Skeletal muscle satellite cell (primary cell): ENCODE measurements around the gene KRTAP5-2. TPM values are rescaled to one million over a fixed set of nuclear protein-coding genes. Genes with fewer than 3 reads are reported as not detected.
"Not testable (repeated sequence)": the region's sequence is repeated elsewhere in the genome, so short reads cannot be mapped to it uniquely, and the experiment has no call there.

Experiments
- H3K27me3 ChIP-seq: 2 replicates; pipeline ENCODE4 v1.7.0; 2013; ENCODE audit warnings: low read length; ENCODE audit not compliant: control insufficient read depth, insufficient read depth
- H3K36me3 ChIP-seq: 2 replicates; pipeline ENCODE4 v1.7.0; 2013; ENCODE audit warnings: mild to moderate bottlenecking, control low read depth, low read length; ENCODE audit not compliant: insufficient read depth
- H3K4me1 ChIP-seq: 2 replicates; pipeline ENCODE4 v1.7.0; 2013; ENCODE audit warnings: low read length; ENCODE audit not compliant: control insufficient read depth, insufficient read depth
- H3K4me2 ChIP-seq: 2 replicates; pipeline ENCODE4 v1.7.0; 2013; ENCODE audit warnings: mild to moderate bottlenecking, low read length
- H3K4me3 ChIP-seq: 2 replicates; pipeline ENCODE4 v1.7.0; 2013; ENCODE audit warnings: low read length
- H3K9ac ChIP-seq: 2 replicates; pipeline ENCODE4 v1.7.0; 2013; ENCODE audit warnings: mild to moderate bottlenecking, low read depth, low read length, moderate library complexity
- H3K9me3 ChIP-seq: replicated peaks from 2 replicates; pipeline ENCODE4 v1.7.0; 2013; ENCODE audit warnings: mild to moderate bottlenecking, control low read depth, low read length
- total RNA-seq: library from RNA; depleted of rRNA; stranded (reverse); fragments of >200 nt; gene quantifications from 2 replicates; pipeline ENCODE4 v1.2.3, GENCODE V29; 2012; rRNA removed

Gene KRTAP5-2
- not detected in 2 replicates for total RNA-seq

- H3K9ac ChIP-seq: no peak within 1 kb of the TSS
- H3K4me2 ChIP-seq: no peak within 1 kb of the TSS
- no peaks in the 10 kb centered on the region for H3K9me3 ChIP-seq
- no peak within 1 kb of the TSS for H3K4me3 ChIP-seq
- H3K36me3 ChIP-seq: no peaks in the 10 kb centered on the region
- no peaks in the 10 kb centered on the region for H3K4me1 ChIP-seq
- peaks cover 79% of the 10 kb centered on the region for H3K27me3 ChIP-seq
Observed at GRCh38 chr11:1597994-1598380, at the start of gene KRTAP5-2. Gene KRTAP5-2 (minus strand): TSS chr11:1598294. CDS start chr11:1598250, 44 bp downstream.

- H3K4me3 ChIP-seq, H3K9me3 ChIP-seq, H3K36me3 ChIP-seq, H3K9ac ChIP-seq, H3K4me2 ChIP-seq, H3K4me1 ChIP-seq: not testable (repeated sequence)
- peaks cover 16% of the 10 kb centered on the region for H3K27me3 ChIP-seq
Observed at GRCh38 chr11:1646540-1646939, 48.4 kb upstream of the KRTAP5-2 start.

GRCh38 chr11:1645357-1645821 is 47.3 kb upstream of the KRTAP5-2 start:
- Histone ChIP-seq H3K4me3 (no peak overlapping the region), H3K27me3 (peaks cover 15% of the 10 kb centered on the region), H3K4me1 (no peaks in the 10 kb centered on the region), H3K9ac (no peak overlapping the region), H3K36me3 (no peaks in the 10 kb centered on the region), H3K9me3 (no peaks in the 10 kb centered on the region), H3K4me2 (no peak overlapping the region)

- Histone ChIP-seq H3K36me3 (no peaks in the 10 kb centered on the region), H3K4me1 (no peaks in the 10 kb centered on the region), H3K4me2 (no peak overlapping the region), H3K4me3 (no peak overlapping the region), H3K9me3 (no peaks in the 10 kb centered on the region), H3K27me3 (peaks cover 20% of the 10 kb centered on the region), H3K9ac (no peak overlapping the region)
Observed at GRCh38 chr11:1644601-1645356, 46.7 kb upstream of the KRTAP5-2 start.

- H3K9me3 ChIP-seq: no peaks in the 10 kb centered on the region
- H3K4me1 ChIP-seq: no peaks in the 10 kb centered on the region
- no peak overlapping the region for H3K4me3 ChIP-seq
- H3K36me3 ChIP-seq: no peaks in the 10 kb centered on the region
- peaks cover 36% of the 10 kb centered on the region for H3K27me3 ChIP-seq
- no peak overlapping the region for H3K9ac ChIP-seq
- no peak overlapping the region for H3K4me2 ChIP-seq
Observed at GRCh38 chr11:1643146-1643690, 45.1 kb upstream of the KRTAP5-2 start.

GRCh38 chr11:1642288-1643145 is 44.4 kb upstream of the KRTAP5-2 start:
- H3K4me3 ChIP-seq: no peak overlapping the region
- H3K4me2 ChIP-seq: no peak overlapping the region
- no peak overlapping the region for H3K9ac ChIP-seq
- no peaks in the 10 kb centered on the region for H3K9me3 ChIP-seq
- H3K27me3 ChIP-seq: peaks cover 39% of the 10 kb centered on the region
- no peaks in the 10 kb centered on the region for H3K36me3 ChIP-seq
- H3K4me1 ChIP-seq: no peaks in the 10 kb centered on the region

- no peaks in the 10 kb centered on the region for H3K9me3 ChIP-seq
- H3K4me1 ChIP-seq: no peaks in the 10 kb centered on the region
- H3K9ac ChIP-seq: no peak overlapping the region
- H3K27me3 ChIP-seq: peaks cover 41% of the 10 kb centered on the region
- H3K4me2 ChIP-seq: no peak overlapping the region
- H3K36me3 ChIP-seq: no peaks in the 10 kb centered on the region
- H3K4me3 ChIP-seq: no peak overlapping the region
Observed at GRCh38 chr11:1641096-1641495, 43.0 kb upstream of the KRTAP5-2 start.

GRCh38 chr11:1640076-1640946 is 42.2 kb upstream of the KRTAP5-2 start:
- no peak overlapping the region for H3K9ac ChIP-seq
- no peak overlapping the region for H3K4me3 ChIP-seq

GRCh38 chr11:1639666-1640065 is 41.6 kb upstream of the KRTAP5-2 start:
- H3K9ac ChIP-seq: no peak overlapping the region
- H3K9me3 ChIP-seq: no peaks in the 10 kb centered on the region
- no peak overlapping the region for H3K4me3 ChIP-seq
- H3K4me1 ChIP-seq: no peaks in the 10 kb centered on the region
- H3K36me3 ChIP-seq: no peaks in the 10 kb centered on the region
- H3K27me3 ChIP-seq: peaks cover 49% of the 10 kb centered on the region
- no peak overlapping the region for H3K4me2 ChIP-seq

More at GRCh38 chr11:1640076-1640946, 42.2 kb upstream of the KRTAP5-2 start:
- H3K36me3 ChIP-seq: no peaks in the 10 kb centered on the region
- peaks cover 44% of the 10 kb centered on the region for H3K27me3 ChIP-seq
- H3K4me1 ChIP-seq: no peaks in the 10 kb centered on the region
- H3K4me2 ChIP-seq: no peak overlapping the region
- no peaks in the 10 kb centered on the region for H3K9me3 ChIP-seq

GRCh38 chr11:1639102-1639620 is 41.1 kb upstream of the KRTAP5-2 start:
- Histone ChIP-seq H3K9me3 (no peaks in the 10 kb centered on the region), H3K4me1 (no peaks in the 10 kb centered on the region), H3K4me3 (no peak overlapping the region)

More at GRCh38 chr11:1639102-1639620, 41.1 kb upstream of the KRTAP5-2 start:
- Histone ChIP-seq H3K36me3 (no peaks in the 10 kb centered on the region), H3K4me2 (no peak overlapping the region), H3K27me3 (peaks cover 54% of the 10 kb centered on the region), H3K9ac (no peak overlapping the region)
